Left ventricle myocardium inferior (tissue), 1 donor: ENCODE results near the gene FLRT3. TPM values are rescaled to one million over a fixed set of nuclear protein-coding genes. Genes with fewer than 3 reads are reported as not detected.

Experiments used
- DNase-seq: peaks from one replicate; pipeline ENCODE4 v3.0.0-alpha.2; 2020
- H3K27ac ChIP-seq: fragments of 200-600 bp; replicated peaks from 2 replicates; pipeline ENCODE4 v1.8.0; 2021
- H3K27me3 ChIP-seq: fragments of 200-600 bp; 2 replicates; pipeline ENCODE4 v1.8.0; 2021; ENCODE audit warnings: low read depth
- H3K36me3 ChIP-seq: fragments of 200-600 bp; 2 replicates; pipeline ENCODE4 v1.8.0; 2021
- H3K4me1 ChIP-seq: fragments of 200-600 bp; 2 replicates; pipeline ENCODE4 v1.8.0; 2021
- H3K4me3 ChIP-seq: fragments of 200-600 bp; 2 replicates; pipeline ENCODE4 v1.8.0; 2021; ENCODE audit warnings: mild to moderate bottlenecking, moderate library complexity
- H3K9me3 ChIP-seq: fragments of 200-600 bp; replicated peaks from 2 replicates; pipeline ENCODE4 v1.8.0; 2021
- intact Hi-C: fragments of 100-400 bp; cut with micrococcal nuclease; formaldehyde crosslinking; loops from one replicate; pipeline ENCODE4 v1.11.0; 2022
- total RNA-seq: library from RNA; stranded (reverse); fragmentation: NEBNext Ultra II Directional; extraction: Animal tissue kit (Norgen Biotek cat#: 25700); gene quantifications from one replicate; pipeline ENCODE4 v1.2.1, GENCODE V29; 2021
- TF ChIP-seq, protein P1 (sequence below): fragments of 200-600 bp; IDR thresholded peaks from 2 replicates; pipeline ENCODE4 v1.8.0; 2021; ENCODE audit warnings: antibody characterized with exemption, mild to moderate bottlenecking, borderline replicate concordance
- donor health status: DM: no; HTN: yes; CAD: no; lungs with severe emphysema.

Gene FLRT3
- total RNA-seq, 1 donor from 2014 or later, result 0.05 TPM

GRCh38 chr20:14355791-14356190, 18.4 kb upstream of the FLRT3 start:
- H3K36me3 ChIP-seq, result no peaks in the 10 kb centered on the region
- no peaks in the 10 kb centered on the region for H3K27me3 ChIP-seq
- H3K9me3 ChIP-seq, result no peaks in the 10 kb centered on the region
- no peak overlapping the region for H3K4me3 ChIP-seq
- no peak for DNase-seq
- H3K4me1 ChIP-seq, result no peaks in the 10 kb centered on the region
- TF ChIP-seq, protein P1, sequence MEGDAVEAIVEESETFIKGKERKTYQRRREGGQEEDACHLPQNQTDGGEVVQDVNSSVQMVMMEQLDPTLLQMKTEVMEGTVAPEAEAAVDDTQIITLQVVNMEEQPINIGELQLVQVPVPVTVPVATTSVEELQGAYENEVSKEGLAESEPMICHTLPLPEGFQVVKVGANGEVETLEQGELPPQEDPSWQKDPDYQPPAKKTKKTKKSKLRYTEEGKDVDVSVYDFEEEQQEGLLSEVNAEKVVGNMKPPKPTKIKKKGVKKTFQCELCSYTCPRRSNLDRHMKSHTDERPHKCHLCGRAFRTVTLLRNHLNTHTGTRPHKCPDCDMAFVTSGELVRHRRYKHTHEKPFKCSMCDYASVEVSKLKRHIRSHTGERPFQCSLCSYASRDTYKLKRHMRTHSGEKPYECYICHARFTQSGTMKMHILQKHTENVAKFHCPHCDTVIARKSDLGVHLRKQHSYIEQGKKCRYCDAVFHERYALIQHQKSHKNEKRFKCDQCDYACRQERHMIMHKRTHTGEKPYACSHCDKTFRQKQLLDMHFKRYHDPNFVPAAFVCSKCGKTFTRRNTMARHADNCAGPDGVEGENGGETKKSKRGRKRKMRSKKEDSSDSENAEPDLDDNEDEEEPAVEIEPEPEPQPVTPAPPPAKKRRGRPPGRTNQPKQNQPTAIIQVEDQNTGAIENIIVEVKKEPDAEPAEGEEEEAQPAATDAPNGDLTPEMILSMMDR, result no peak
- intact Hi-C loops, result no loop called here
- no peak overlapping the region for H3K27ac ChIP-seq

GRCh38 chr20:14344746-14345145, 7.3 kb upstream of the FLRT3 start:
- TF ChIP-seq, protein P1, result no peak
- intact Hi-C loops, result no loop called here
- no peak for DNase-seq
- H3K4me3 ChIP-seq, result no peak overlapping the region
- H3K27ac ChIP-seq, result no peak overlapping the region
- no peaks in the 10 kb centered on the region for H3K4me1 ChIP-seq
- H3K27me3 ChIP-seq, result no peaks in the 10 kb centered on the region
- H3K9me3 ChIP-seq, result no peaks in the 10 kb centered on the region
- no peaks in the 10 kb centered on the region for H3K36me3 ChIP-seq

- H3K27ac ChIP-seq, result no peak overlapping the region
- TF ChIP-seq, protein P1, result no peak
- intact Hi-C loops, result no loop called here
Measured at GRCh38 chr20:14343491-14344065, 6.2 kb upstream of the FLRT3 start.

GRCh38 chr20:14342918-14343317, 5.5 kb upstream of the FLRT3 start:
- Histone ChIP-seq H3K27me3 (no peaks in the 10 kb centered on the region), H3K9me3 (no peaks in the 10 kb centered on the region), H3K4me3 (no peak overlapping the region), H3K27ac (no peak overlapping the region), H3K4me1 (no peaks in the 10 kb centered on the region), H3K36me3 (no peaks in the 10 kb centered on the region)
- no peak for DNase-seq
- intact Hi-C loops, result no loop called here
- TF ChIP-seq, protein P1, result no peak

More at GRCh38 chr20:14343491-14344065, 6.2 kb upstream of the FLRT3 start:
- no peaks in the 10 kb centered on the region for H3K27me3 ChIP-seq
- H3K4me3 ChIP-seq, result no peak overlapping the region
- H3K9me3 ChIP-seq, result no peaks in the 10 kb centered on the region
- no peaks in the 10 kb centered on the region for H3K4me1 ChIP-seq
- DNase-seq, result no peak
- no peaks in the 10 kb centered on the region for H3K36me3 ChIP-seq

DNA sequence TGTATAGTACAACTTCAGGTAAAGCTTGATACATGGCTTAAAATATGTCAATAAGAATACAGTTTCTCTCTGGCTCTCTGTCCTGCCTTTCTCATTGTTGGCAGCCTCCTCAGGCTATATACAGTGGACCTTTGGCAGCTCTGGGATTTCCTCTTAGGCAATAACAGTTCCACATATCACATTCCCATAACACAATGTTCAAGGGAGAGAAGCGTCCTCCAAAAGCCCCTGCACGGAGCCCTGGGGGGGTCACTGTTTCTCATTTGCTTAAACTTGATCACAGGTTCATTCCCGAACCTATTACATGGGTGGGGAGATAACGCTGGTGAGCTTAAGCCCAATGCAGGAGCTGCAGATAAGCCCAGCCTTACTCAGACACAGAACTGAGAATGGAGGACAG, 4.4 kb upstream of the FLRT3 start:
- intact Hi-C loops, result no loop called here

More for the DNA sequence above, 4.4 kb upstream of the FLRT3 start:
- no peaks in the 10 kb centered on the region for H3K36me3 ChIP-seq
- no peaks in the 10 kb centered on the region for H3K27me3 ChIP-seq
- no peak overlapping the region for H3K4me3 ChIP-seq
- no peaks in the 10 kb centered on the region for H3K4me1 ChIP-seq
- no peaks in the 10 kb centered on the region for H3K9me3 ChIP-seq
- TF ChIP-seq, protein P1, result no peak
- no peak for DNase-seq
- H3K27ac ChIP-seq, result no peak overlapping the region
